OCI-LY3 (cell line): ENCODE results near the gene QRICH2.

ENCODE experiments used
- CTCF ChIP-seq: fragments of 200-600, 300-600 bp; sonication (generic); IDR thresholded peaks from 2 replicates; pipeline ENCODE4 v1.5.1; 2014; ENCODE audit warnings: antibody characterized with exemption, low read length, low read depth
- EZH2phosphoT487 ChIP-seq: fragments of 200-600 bp; shearing (Covaris generic); IDR thresholded peaks from 2 replicates; pipeline ENCODE4 v1.6.1; 2018; ENCODE audit warnings: antibody characterized with exemption, mixed run types, low read depth

- no peak for TF ChIP-seq CTCF
- no peak for TF ChIP-seq EZH2phosphoT487
These were observed 33.2 kb upstream of the QRICH2 start for GRCh38 chr17:76341301-76341700.
